Lower lobe of right lung (tissue), 2 donors: ENCODE data around the gene JAZF1. TPM values are rescaled to one million over a fixed set of nuclear protein-coding genes. Genes with fewer than 3 reads are reported as not detected.

Source experiments
- ATAC-seq, 2 donors: fragments of 200-7000 bp; cut with Tn5 transposase; one replicate each; pipeline ENCODE4 v1.9.1; 2020 to 2022; ENCODE audit warnings: mild to moderate bottlenecking in 2 of 2, moderate library complexity in 2 of 2
- DNase-seq: peaks from one replicate; pipeline ENCODE4 v3.0.0-alpha.2; 2020
- H3K27ac ChIP-seq: fragments of 200-600 bp; one replicate; pipeline ENCODE4 v1.8.0; 2022
- H3K27me3 ChIP-seq: fragments of 200-600 bp; one replicate; pipeline ENCODE4 v1.8.0; 2022; ENCODE audit warnings: low read depth
- H3K36me3 ChIP-seq: fragments of 200-600 bp; one replicate; pipeline ENCODE4 v1.8.0; 2022; ENCODE audit warnings: mild to moderate bottlenecking
- H3K4me1 ChIP-seq: fragments of 200-600 bp; one replicate; pipeline ENCODE4 v1.8.0; 2022
- H3K4me3 ChIP-seq: fragments of 200-600 bp; one replicate; pipeline ENCODE4 v1.8.0; 2022; ENCODE audit warnings: mild to moderate bottlenecking
- H3K9me3 ChIP-seq: fragments of 200-600 bp; one replicate; pipeline ENCODE4 v1.8.0; 2022
- intact Hi-C: fragments of 100-400 bp; cut with DNase I; formaldehyde crosslinking; loops from one replicate; pipeline ENCODE4 v1.11.0; 2022
- total RNA-seq: library from RNA; stranded (reverse); fragmentation: NEBNext Ultra II Directional; extraction: Animal tissue kit (Norgen Biotek cat#: 25700); gene quantifications from one replicate; pipeline ENCODE4 v1.2.1, GENCODE V29; 2021
- TF ChIP-seq, protein P1 (sequence below): fragments of 200-600 bp; IDR thresholded peaks from one replicate; pipeline ENCODE4 v1.8.0; 2022; ENCODE audit warnings: antibody characterized with exemption, mild to moderate bottlenecking
- donor health status: DM: no; HTN: yes; CAD: no; lungs with severe emphysema.

Gene JAZF1
- total RNA-seq, 1 donor from 2014 or later = 19.4 TPM

DNA sequence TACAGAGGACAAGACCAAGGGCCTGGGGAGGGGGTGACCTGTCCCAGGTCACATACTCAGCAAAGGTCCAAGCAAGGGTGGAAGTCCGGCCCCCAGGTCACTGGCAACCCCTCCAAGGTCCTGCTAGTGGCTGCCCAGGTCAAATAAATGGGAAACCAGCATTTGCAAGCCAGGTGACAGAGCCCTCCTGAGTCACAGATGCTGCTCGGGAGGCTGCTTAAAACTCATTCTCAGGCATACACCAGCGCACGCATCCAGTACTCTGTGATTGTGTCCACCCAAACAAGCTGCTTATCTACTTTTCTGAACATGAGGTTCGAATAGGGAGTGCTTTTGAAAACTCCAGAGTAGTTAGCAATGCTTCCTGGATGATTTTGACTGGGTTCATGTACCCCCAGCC, 310.0 kb downstream of the JAZF1 start:
- Histone ChIP-seq H3K36me3 (no peaks in the 10 kb centered on the region), H3K27me3 (no peaks in the 10 kb centered on the region), H3K4me1 (peaks cover 13% of the 10 kb centered on the region), H3K27ac (no peak overlapping the region), H3K4me3 (no peak overlapping the region), H3K9me3 (no peaks in the 10 kb centered on the region)
- DNase-seq = no peak
- TF ChIP-seq, protein P1, sequence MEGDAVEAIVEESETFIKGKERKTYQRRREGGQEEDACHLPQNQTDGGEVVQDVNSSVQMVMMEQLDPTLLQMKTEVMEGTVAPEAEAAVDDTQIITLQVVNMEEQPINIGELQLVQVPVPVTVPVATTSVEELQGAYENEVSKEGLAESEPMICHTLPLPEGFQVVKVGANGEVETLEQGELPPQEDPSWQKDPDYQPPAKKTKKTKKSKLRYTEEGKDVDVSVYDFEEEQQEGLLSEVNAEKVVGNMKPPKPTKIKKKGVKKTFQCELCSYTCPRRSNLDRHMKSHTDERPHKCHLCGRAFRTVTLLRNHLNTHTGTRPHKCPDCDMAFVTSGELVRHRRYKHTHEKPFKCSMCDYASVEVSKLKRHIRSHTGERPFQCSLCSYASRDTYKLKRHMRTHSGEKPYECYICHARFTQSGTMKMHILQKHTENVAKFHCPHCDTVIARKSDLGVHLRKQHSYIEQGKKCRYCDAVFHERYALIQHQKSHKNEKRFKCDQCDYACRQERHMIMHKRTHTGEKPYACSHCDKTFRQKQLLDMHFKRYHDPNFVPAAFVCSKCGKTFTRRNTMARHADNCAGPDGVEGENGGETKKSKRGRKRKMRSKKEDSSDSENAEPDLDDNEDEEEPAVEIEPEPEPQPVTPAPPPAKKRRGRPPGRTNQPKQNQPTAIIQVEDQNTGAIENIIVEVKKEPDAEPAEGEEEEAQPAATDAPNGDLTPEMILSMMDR = no peak
- intact Hi-C loops = no loop called here
- ATAC-seq = no peak

DNA sequence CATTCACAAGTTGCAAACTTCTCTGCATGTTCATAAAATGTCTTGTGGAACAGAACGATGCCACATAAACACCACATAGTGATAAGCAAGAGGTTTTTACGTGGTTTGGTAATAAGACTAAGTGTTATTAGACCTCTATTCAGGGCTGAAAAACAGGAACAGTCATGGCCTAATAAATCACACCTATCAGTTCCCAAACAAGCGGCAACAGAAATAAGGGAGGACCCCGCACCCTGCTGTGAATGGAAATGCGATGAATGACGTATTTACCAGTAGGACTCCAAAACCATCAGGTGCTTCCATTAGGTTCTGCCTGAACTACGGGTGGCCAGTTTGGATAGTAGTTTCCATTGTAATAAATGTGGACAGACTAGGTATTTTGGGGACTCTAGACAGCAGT, 311.5 kb downstream of the JAZF1 start:
- Histone ChIP-seq H3K9me3 (no peaks in the 10 kb centered on the region), H3K27me3 (no peaks in the 10 kb centered on the region), H3K4me1 (peaks cover 7% of the 10 kb centered on the region), H3K36me3 (no peaks in the 10 kb centered on the region), H3K27ac (no peak overlapping the region), H3K4me3 (no peak overlapping the region)
- intact Hi-C loops = no loop called here
- no peak for DNase-seq
- TF ChIP-seq, protein P1 = no peak
- ATAC-seq = no peak

DNA sequence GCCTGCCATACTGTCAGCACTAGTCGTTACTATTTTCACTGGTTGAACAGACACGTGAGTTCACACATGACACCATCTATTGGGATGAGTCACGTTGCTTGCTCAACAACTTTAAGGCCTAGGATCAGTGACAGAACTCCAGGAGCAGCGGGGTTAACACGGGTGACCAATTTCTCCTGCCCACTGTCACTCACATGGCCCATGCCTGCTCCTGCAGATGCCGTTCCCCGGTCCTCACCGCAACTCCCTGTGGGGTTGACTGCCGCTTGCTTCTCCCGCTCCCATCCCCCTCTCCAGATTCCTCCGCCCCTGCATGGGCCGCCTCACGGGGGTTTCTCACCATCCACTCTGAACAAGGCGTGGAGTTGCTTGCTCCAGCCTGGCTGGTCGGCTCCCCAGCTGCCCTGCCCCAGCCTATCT, 312.5 kb downstream of the JAZF1 start:
- Histone ChIP-seq H3K27ac (no peak overlapping the region), H3K9me3 (no peaks in the 10 kb centered on the region), H3K4me1 (no peaks in the 10 kb centered on the region), H3K4me3 (no peak overlapping the region), H3K36me3 (no peaks in the 10 kb centered on the region), H3K27me3 (no peaks in the 10 kb centered on the region)
- DNase-seq (no peak), ATAC-seq (no peak)
- intact Hi-C loops = no loop called here
- TF ChIP-seq, protein P1 = no peak

DNA sequence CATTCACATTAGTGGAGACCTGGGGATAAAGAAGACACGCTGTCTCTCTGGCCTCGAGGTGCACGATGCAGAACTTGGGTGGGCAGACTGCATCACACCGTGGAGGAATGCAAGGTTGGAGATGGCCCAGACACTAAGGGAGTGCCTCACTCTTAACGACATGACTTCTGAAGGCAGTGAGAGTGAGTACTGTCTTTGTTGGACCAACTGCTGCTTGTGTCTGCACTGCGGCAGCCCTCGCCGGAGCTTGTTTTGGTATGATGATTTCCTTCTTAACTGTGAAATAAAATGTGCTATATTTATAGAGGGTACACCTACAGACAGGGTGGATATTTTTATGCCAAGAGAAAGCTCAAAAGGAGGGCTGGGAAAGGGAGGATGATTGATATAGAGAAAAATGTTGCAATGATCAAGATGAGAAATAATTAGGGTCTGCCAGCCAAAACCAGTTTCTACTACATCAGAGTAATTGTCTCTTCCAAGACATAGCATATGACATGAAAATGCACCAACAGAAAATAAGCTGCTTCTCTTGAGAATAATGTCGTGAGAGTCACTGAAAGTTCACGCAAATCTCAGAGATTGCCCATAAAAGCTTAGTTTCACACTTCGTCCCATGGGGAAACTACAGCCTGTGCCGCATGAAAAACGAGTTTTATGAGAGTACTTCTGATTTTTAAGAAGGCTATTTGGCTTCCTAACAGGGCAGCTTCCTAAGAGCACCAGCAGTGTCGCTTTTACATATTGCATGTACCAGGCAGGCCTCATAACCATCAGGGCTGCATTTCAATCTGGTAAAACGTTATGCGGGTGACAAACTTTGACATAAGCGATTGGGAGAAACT, 313.5 kb downstream of the JAZF1 start:
- TF ChIP-seq, protein P1 = no peak
- Histone ChIP-seq H3K4me1 (no peaks in the 10 kb centered on the region), H3K9me3 (no peaks in the 10 kb centered on the region), H3K27ac (no peak overlapping the region), H3K36me3 (no peaks in the 10 kb centered on the region), H3K4me3 (no peak overlapping the region), H3K27me3 (no peaks in the 10 kb centered on the region)
- ATAC-seq (no peak), DNase-seq (no peak)
- intact Hi-C loops = no loop called here

DNA sequence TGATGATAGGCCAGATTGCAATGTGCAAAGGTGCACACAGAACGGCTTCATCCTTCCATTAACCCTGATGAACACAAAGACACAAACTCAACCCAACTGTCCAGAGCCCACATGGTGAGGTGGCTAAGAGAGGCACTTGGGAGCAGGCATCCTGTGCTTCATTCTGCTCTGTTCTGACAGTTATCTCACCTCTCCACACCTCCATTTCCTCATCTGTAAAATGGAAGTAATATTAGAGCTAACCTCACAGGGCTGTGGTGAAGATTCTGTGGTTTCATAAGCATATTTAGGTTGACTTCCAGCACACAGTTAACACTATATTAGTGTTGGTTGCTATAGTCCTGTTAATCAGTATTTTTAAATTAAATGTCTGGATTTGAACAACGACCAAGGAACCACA, 314.3 kb downstream of the JAZF1 start:
- intact Hi-C loops = no loop called here
- H3K27me3 ChIP-seq = no peaks in the 10 kb centered on the region
- no peaks in the 10 kb centered on the region for H3K36me3 ChIP-seq
- TF ChIP-seq, protein P1 = no peak
- no peak overlapping the region for H3K27ac ChIP-seq
- H3K4me3 ChIP-seq = no peak overlapping the region
- ATAC-seq = no peak
- no peak for DNase-seq
- no peaks in the 10 kb centered on the region for H3K4me1 ChIP-seq
- no peaks in the 10 kb centered on the region for H3K9me3 ChIP-seq
